HEK293T (cell line): Measurements from ENCODE around the gene MAPK8IP3.

Experiments used
- BHLHE40 ChIP-seq: fragments of 450-650 bp; IDR thresholded peaks from 2 replicates; pipeline ENCODE4 v1.6.1; 2016; ENCODE audit warnings: mild to moderate bottlenecking, moderate library complexity, borderline replicate concordance
- ELF4 ChIP-seq: fragments of 450-650 bp; IDR thresholded peaks from 2 replicates; pipeline ENCODE4 v1.6.1; 2017; ENCODE audit warnings: antibody characterized with exemption
- FOXM1 ChIP-seq: fragments of 450-650 bp; IDR thresholded peaks from 2 replicates; pipeline ENCODE4 v1.6.1; 2017; ENCODE audit warnings: mild to moderate bottlenecking, borderline replicate concordance
- PKNOX1 ChIP-seq: fragments of 450-650 bp; IDR thresholded peaks from 2 replicates; pipeline ENCODE4 v1.6.1; 2016
- SP1 ChIP-seq: fragments of 450-650 bp; IDR thresholded peaks from 2 replicates; pipeline ENCODE4 v1.6.1; 2017
- TARDBP ChIP-seq: fragments of 450-650 bp; IDR thresholded peaks from 2 replicates; pipeline ENCODE4 v1.6.1; 2016

DNA sequence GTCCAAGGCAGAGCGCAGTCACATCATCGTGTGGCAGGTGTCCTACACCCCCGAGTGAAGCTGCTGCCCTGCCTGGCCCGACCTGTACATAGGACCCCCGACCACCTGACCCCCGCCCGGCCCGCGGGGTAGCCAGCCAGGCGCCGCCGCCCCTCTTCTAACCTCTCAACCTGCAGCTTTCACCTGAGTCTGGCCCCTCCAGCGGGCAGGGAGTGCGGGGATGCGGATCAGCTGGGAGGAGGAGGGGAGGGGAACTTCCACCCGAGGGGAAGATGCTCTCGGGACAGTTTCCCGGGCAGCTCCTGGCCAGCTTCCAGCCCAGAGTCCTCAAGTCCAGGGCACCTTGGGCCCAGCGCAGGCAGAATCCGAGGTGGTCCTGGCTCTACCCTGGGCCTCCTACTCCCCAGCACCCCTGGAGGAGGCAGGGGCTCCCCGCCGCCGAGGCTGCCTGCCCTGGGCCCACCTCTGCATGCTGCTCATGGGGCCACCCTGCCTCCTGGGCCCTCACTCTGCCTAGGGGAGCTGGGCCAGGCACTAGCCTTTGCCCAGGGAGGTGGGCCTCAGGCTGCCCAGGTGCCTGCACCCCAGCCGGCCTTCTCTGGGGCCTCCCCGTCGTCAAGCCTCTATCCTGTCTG lies 62.9 kb downstream of the MAPK8IP3 start:
- TF ChIP-seq TARDBP (no peak), FOXM1 (no peak), BHLHE40 (no peak), ELF4 (no peak), PKNOX1 (no peak), SP1 (no peak)
